Measurements from ENCODE around the gene RSPRY1.

RSPRY1 gene

GRCh38 chr16:57155702-57156350, 30.3 kb upstream of the RSPRY1 start:
- no peak overlapping the region for H3K4me3 ChIP-seq (ENCODE audit: low read length)
- no peaks in the 10 kb centered on the region for H3K27me3 ChIP-seq (replicated peaks; ENCODE audit: insufficient read depth, low read length)
- peaks cover 2% of the 10 kb centered on the region; the same call in 1 of the 2 replicates for H3K36me3 ChIP-seq (replicated peaks; ENCODE audit: insufficient read depth, low read length)
- peaks cover 7% of the 10 kb centered on the region for H3K4me1 ChIP-seq (ENCODE audit: low read length)
- TF ChIP-seq EZH2 (optimal IDR thresholded peaks at IDR 0.05; ENCODE audit: low read depth, low read length) = no peak
- TF ChIP-seq CTCF (IDR thresholded peaks at IDR 0.05; ENCODE audit: low read length) = no peak
- TF ChIP-seq EZH2phosphoT487 (IDR thresholded peaks at IDR 0.05; ENCODE audit: low read length) = no peak
- H2AFZ ChIP-seq (ENCODE audit: low read length) = no peak overlapping the region
- H3K79me2 ChIP-seq (ENCODE audit: low read length) = no peaks in the 10 kb centered on the region
- no peaks in the 10 kb centered on the region for H3F3A ChIP-seq (ENCODE audit: insufficient read depth, low read length)
- H3K9me2 ChIP-seq (replicated peaks; ENCODE audit: insufficient read depth, low read length) = no peaks in the 10 kb centered on the region
- H3K4me2 ChIP-seq (ENCODE audit: low read depth, low read length) = no peak overlapping the region
- H4K20me1 ChIP-seq (ENCODE audit: insufficient read depth, low read length) = no peaks in the 10 kb centered on the region
- DNase-seq = no peak
- no peak overlapping the region for H3K9ac ChIP-seq (ENCODE audit: low read length)
- no peaks in the 10 kb centered on the region for H3K9me3 ChIP-seq (replicated peaks; ENCODE audit: insufficient read depth, low read length)
- no peak overlapping the region for H3K27ac ChIP-seq (ENCODE audit: low read length)

GRCh38 chr16:57156351-57156703, 29.8 kb upstream of the RSPRY1 start:
- H2AFZ ChIP-seq (ENCODE audit: low read length) = no peak overlapping the region
- no peak overlapping the region for H3K4me2 ChIP-seq (ENCODE audit: low read depth, low read length)
- H3K36me3 ChIP-seq (replicated peaks; ENCODE audit: insufficient read depth, low read length) = peaks cover 2% of the 10 kb centered on the region; the same call in 1 of the 2 replicates

GRCh38 chr16:57157533-57157932, 28.6 kb upstream of the RSPRY1 start:
- Histone ChIP-seq H3K79me2 (ENCODE audit: low read length) (no peaks in the 10 kb centered on the region), H3K9ac (ENCODE audit: low read length) (no peak overlapping the region), H3K9me2 (replicated peaks; ENCODE audit: insufficient read depth, low read length) (no peaks in the 10 kb centered on the region), H3K4me1 (ENCODE audit: low read length) (0 out of 2 replicates have a peak, but pooled peaks cover 3% of the 10 kb centered on the region), H3K27ac (ENCODE audit: low read length) (no peak overlapping the region), H2AFZ (ENCODE audit: low read length) (no peak overlapping the region), H3K9me3 (replicated peaks; ENCODE audit: insufficient read depth, low read length) (no peaks in the 10 kb centered on the region), H3F3A (ENCODE audit: insufficient read depth, low read length) (no peaks in the 10 kb centered on the region), H3K36me3 (replicated peaks; ENCODE audit: insufficient read depth, low read length) (peaks cover 2% of the 10 kb centered on the region; the same call in 1 of the 2 replicates), H3K4me3 (ENCODE audit: low read length) (no peak overlapping the region), H3K27me3 (replicated peaks; ENCODE audit: insufficient read depth, low read length) (no peaks in the 10 kb centered on the region), H3K4me2 (ENCODE audit: low read depth, low read length) (no peak overlapping the region), H4K20me1 (ENCODE audit: insufficient read depth, low read length) (no peaks in the 10 kb centered on the region)
- no peak for TF ChIP-seq EZH2 (optimal IDR thresholded peaks at IDR 0.05; ENCODE audit: low read depth, low read length)
- TF ChIP-seq EZH2phosphoT487 (IDR thresholded peaks at IDR 0.05; ENCODE audit: low read length) = no peak
- no peak for TF ChIP-seq CTCF (IDR thresholded peaks at IDR 0.05; ENCODE audit: low read length)
- DNase-seq = no peak

More at GRCh38 chr16:57156351-57156703, 29.8 kb upstream of the RSPRY1 start:
- Histone ChIP-seq H3K27ac (ENCODE audit: low read length) (no peak overlapping the region), H3K9ac (ENCODE audit: low read length) (no peak overlapping the region), H3F3A (ENCODE audit: insufficient read depth, low read length) (no peaks in the 10 kb centered on the region), H3K4me3 (ENCODE audit: low read length) (no peak overlapping the region), H3K9me2 (replicated peaks; ENCODE audit: insufficient read depth, low read length) (no peaks in the 10 kb centered on the region), H3K27me3 (replicated peaks; ENCODE audit: insufficient read depth, low read length) (no peaks in the 10 kb centered on the region), H3K79me2 (ENCODE audit: low read length) (no peaks in the 10 kb centered on the region), H3K4me1 (ENCODE audit: low read length) (peaks cover 7% of the 10 kb centered on the region), H3K9me3 (replicated peaks; ENCODE audit: insufficient read depth, low read length) (no peaks in the 10 kb centered on the region), H4K20me1 (ENCODE audit: insufficient read depth, low read length) (no peaks in the 10 kb centered on the region)
- TF ChIP-seq EZH2phosphoT487 (IDR thresholded peaks at IDR 0.05; ENCODE audit: low read length) (no peak), CTCF (IDR thresholded peaks at IDR 0.05; ENCODE audit: low read length) (no peak), EZH2 (optimal IDR thresholded peaks at IDR 0.05; ENCODE audit: low read depth, low read length) (no peak)
- DNase-seq = no peak

All from MM.1S (cell line).